HG02610 (cell line): Measurements from ENCODE around the gene BROX.
A peak's percentile ranks its signal among the peaks of the same experiment; 100 is the strongest.
"Not testable (repeated sequence)": the region's sequence is repeated elsewhere in the genome, so short reads cannot be mapped to it uniquely, and the experiment has no call there.

ENCODE experiments used
- ATAC-seq: cut with Tn5 transposase; IDR thresholded peaks from one replicate; pipeline ENCODE4 v1.9.1; 2021; ENCODE audit warnings: mild to moderate bottlenecking, moderate library complexity; ENCODE audit not compliant: unreplicated experiment

The BROX gene

GRCh38 chr1:222730866-222731265, 18.5 kb downstream of the BROX start:
- no peak for ATAC-seq

- ATAC-seq = peak; percentile 96
Measured at GRCh38 chr1:222732216-222733159, 20.1 kb downstream of the BROX start.

GRCh38 chr1:222734740-222735139, 22.4 kb downstream of the BROX start:
- no peak for ATAC-seq

GRCh38 chr1:222736470-222736869, 24.1 kb downstream of the BROX start:
- ATAC-seq = no peak

- ATAC-seq = no peak
Measured at GRCh38 chr1:222736972-222737371, 24.6 kb downstream of the BROX start, which contains the start of gene FAM177B. Gene FAM177B (plus strand): TSS chr1:222737202. CDS start chr1:222746546, 9,344 bp downstream.

GRCh38 chr1:222739465-222739864, 27.1 kb downstream of the BROX start:
- ATAC-seq = no peak

GRCh38 chr1:222739929-222740328, 27.6 kb downstream of the BROX start:
- ATAC-seq = no peak

GRCh38 chr1:222741630-222742457, 29.5 kb downstream of the BROX start:
- not testable (repeated sequence) for ATAC-seq

GRCh38 chr1:222749927-222750326, 37.6 kb downstream of the BROX start:
- ATAC-seq = no peak

GRCh38 chr1:222750651-222751050, 38.3 kb downstream of the BROX start:
- peak; percentile 76 for ATAC-seq

- ATAC-seq = no peak
Measured at GRCh38 chr1:222751255-222751654, 38.9 kb downstream of the BROX start.

GRCh38 chr1:222754366-222755139, 42.2 kb downstream of the BROX start:
- ATAC-seq = no peak

GRCh38 chr1:222757646-222758268, 45.4 kb downstream of the BROX start:
- ATAC-seq = no peak

- no peak for ATAC-seq
Measured at GRCh38 chr1:222759451-222760035, 47.2 kb downstream of the BROX start.

- no peak for ATAC-seq
Measured at GRCh38 chr1:222761083-222761482, 48.7 kb downstream of the BROX start.

GRCh38 chr1:222762178-222762577, 49.8 kb downstream of the BROX start:
- not testable (repeated sequence) for ATAC-seq

- no peak for ATAC-seq
Measured at GRCh38 chr1:222767152-222767571, 54.8 kb downstream of the BROX start.

- ATAC-seq = no peak
Measured at GRCh38 chr1:222768592-222768991, 56.2 kb downstream of the BROX start.

- no peak for ATAC-seq
Measured at GRCh38 chr1:222769181-222769580, 56.8 kb downstream of the BROX start.
